C4-2B (cell line): Measurements from ENCODE around the gene CDCP2.

Source experiments
- H3K27ac ChIP-seq: fragments of 450-650 bp; 2 replicates; pipeline ENCODE4 v1.5.1; 2017
- ZFX ChIP-seq: fragments of 450-650 bp; IDR thresholded peaks from 2 replicates; pipeline ENCODE4 v1.6.1; 2017
- TF ChIP-seq, protein P1 (sequence below): fragments of 450-650 bp; conservative IDR thresholded peaks from 2 replicates; pipeline ENCODE4 v1.5.1; 2017; ENCODE audit warnings: mild to moderate bottlenecking

Gene CDCP2

DNA sequence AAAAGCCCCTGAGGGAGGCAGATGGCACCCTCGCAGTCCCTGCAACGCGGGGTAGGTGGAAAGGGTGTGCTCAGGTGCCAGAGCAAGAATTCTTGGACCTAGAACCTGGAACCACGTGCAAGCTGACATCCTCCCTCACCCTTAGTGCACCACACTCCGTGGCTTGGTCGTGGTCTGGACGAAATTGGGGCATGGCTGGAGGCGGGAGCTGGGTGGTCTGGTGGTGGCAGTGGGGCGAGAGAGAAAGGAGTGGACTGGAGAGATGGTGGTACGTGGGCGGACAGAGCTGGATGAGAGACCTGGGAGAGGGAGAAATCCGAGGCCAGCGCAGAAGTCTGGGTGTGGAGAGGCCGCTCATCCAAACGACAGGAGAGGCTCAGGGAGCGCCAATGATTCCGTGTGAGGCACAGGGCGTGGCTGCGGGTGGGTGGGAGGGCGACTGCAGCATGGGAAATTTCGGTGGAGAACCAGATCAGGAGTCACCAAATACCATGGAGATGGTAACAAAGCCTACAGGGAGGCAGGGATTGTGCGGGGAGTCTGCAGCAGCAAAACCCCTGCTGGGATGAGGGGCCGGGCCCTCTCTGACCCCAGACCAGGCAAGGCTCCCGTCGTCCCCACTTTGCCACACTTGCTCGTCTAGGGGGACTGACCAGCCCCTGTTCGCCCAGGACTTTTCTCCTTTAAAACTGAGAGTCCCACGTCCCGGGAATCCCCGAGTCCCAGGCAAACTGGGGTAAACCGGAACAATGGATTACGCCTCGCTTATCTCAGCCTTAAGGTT, 31.9 kb downstream of the CDCP2 start:
- no peak overlapping the region for H3K27ac ChIP-seq
- TF ChIP-seq, protein P1, sequence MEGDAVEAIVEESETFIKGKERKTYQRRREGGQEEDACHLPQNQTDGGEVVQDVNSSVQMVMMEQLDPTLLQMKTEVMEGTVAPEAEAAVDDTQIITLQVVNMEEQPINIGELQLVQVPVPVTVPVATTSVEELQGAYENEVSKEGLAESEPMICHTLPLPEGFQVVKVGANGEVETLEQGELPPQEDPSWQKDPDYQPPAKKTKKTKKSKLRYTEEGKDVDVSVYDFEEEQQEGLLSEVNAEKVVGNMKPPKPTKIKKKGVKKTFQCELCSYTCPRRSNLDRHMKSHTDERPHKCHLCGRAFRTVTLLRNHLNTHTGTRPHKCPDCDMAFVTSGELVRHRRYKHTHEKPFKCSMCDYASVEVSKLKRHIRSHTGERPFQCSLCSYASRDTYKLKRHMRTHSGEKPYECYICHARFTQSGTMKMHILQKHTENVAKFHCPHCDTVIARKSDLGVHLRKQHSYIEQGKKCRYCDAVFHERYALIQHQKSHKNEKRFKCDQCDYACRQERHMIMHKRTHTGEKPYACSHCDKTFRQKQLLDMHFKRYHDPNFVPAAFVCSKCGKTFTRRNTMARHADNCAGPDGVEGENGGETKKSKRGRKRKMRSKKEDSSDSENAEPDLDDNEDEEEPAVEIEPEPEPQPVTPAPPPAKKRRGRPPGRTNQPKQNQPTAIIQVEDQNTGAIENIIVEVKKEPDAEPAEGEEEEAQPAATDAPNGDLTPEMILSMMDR, result no peak
- no peak for TF ChIP-seq ZFX

DNA sequence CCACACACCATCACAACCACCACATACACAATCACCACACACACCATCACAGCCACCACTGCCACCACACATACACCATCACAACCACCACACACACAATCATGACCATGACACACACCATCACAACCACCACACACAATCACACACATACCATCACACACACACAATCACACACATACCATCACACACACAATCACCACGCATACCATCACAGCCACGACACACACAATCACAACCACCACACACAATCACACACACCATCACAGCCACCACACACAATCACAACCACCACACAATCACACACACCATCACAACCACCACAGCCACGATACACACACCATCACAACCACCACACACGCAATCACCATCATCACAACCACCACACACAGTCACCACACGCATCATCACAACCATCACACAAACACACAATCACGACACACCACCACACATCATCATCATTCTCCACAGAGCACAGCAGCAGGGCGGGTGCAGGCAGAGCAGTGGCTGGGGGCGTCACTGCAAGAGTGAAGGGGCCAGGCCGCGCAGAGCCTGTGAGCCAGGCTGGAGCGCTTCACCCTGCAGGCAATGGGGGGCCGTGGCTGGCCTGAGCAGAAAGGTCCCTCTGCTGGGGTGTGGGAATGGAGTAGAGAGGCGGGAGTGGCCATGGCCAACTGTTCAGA, 32.6 kb downstream of the CDCP2 start:
- no peak for TF ChIP-seq ZFX
- TF ChIP-seq, protein P1, result no peak
- H3K27ac ChIP-seq, result no peak overlapping the region

DNA sequence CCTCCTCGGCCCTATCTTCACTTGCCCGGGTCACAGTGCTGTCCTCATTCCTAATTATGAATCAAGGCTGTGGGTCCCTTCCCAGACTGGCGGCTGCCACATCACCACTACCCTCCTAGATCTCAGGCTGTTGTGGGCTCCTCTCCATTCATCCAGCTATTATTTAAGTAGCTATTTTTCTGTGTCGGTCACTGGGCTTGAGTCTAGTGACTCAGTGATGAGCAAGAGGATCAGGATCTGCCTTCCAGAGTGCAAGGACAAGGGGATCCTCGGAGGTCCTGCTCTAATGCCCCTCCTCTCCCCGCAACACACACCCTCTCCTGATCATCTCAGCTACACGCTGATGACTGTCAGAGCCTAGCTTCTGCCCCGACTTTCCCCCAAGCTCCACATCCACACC, 34.1 kb downstream of the CDCP2 start:
- no peak for TF ChIP-seq ZFX
- TF ChIP-seq, protein P1, result no peak
- H3K27ac ChIP-seq, result no peak overlapping the region

DNA sequence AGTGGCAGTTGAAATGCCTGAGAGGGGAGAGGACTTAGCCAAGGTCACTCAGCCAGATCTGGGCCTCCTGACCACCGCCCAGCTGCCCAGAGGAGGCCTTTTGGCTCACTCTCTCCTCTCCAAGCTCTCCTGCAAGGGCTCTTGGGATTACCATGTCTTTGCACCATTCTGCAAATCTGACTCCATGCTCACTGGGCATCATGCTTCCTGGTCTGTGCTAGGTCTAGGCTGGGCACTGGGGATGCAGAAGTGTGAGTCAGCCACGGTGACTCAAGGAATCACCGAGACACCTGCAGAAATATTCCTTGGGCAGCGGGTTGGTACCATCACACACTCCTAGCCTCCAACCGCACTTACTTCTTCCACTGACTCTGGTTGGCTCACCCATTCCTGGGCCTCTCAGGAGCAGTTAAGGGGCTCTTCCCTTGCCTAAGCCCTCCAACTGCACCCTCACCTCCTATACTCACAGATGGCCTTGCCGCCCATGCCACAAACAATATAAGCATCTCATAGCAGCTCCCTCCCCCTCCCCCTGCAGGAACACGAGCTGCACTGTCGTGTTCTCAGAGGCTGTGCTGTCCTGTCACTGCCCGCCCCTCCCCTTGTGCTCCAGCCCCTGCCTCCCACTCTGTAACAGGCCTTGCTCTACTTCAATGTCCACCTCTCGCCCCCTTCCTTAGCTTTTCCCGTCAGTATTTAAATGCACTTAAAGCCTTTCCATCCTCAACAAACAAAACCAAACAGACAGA, 34.8 kb downstream of the CDCP2 start:
- no peak overlapping the region for H3K27ac ChIP-seq
- TF ChIP-seq, protein P1, result no peak
- TF ChIP-seq ZFX, result no peak

DNA sequence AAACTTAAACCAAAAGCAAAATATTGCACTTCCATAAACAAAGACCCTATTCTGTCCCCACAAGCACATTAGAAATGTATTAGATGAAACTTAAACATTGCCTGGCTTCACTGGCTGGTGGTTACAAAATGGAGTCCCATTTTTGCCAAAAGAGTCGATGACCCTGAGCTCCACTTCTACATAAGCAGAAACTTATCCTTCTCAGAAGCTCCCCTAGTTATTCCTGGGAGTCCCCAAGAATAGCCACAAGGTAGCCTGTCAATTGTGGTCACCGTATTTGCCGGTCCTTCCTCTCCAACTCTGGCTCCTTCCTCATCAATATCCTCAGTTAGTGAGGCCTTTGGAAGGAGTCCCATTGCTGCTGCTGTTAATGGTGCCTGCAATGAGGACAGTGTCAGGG, 37.3 kb downstream of the CDCP2 start:
- TF ChIP-seq, protein P1, result no peak
- TF ChIP-seq ZFX, result no peak
- no peak overlapping the region for H3K27ac ChIP-seq

DNA sequence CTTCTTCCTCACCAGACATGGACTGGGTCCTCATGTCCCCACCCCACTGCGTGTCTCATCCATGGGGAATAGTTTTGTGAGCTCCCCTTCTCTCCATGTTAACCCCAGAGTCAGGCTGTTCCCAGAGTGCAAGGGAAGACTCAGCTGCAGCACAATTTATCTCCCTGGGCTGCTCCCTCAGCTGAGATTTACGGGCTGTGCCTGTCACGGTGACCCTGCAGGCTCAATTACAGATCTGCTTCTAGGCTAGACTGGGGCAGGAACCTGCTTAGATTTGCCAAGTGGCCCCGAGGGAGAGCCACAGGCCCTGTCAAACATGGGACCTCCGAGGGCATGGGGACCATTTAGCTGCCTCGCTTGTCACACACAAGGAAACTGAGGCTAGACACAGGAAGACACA, 37.8 kb downstream of the CDCP2 start:
- TF ChIP-seq, protein P1, result no peak
- no peak for TF ChIP-seq ZFX
- no peak overlapping the region for H3K27ac ChIP-seq

DNA sequence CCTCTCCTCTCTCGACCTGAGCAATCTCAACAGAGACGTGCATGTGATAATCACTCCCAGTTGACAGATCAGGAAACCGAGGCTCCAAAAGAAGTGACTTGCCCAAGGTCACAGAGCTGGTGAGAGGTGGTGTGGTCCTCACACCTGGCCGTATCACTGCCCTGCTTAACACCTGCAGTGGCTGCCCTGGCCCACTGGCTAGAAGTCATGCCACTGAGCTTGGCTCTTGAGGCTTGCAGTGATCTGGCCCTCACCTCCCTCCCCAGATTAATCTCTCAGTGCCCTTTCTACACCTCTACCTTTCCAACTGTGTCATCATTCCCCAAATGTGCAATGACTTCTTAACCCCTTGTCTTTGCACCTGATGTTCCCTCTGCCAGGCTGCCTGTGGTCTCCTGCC, 38.8 kb downstream of the CDCP2 start:
- no peak for TF ChIP-seq ZFX
- TF ChIP-seq, protein P1, result no peak
- H3K27ac ChIP-seq, result no peak overlapping the region
